Neural cell (in vitro differentiated cells): ENCODE data around the gene RPL29. TPM values are rescaled to one million over a fixed set of nuclear protein-coding genes. Genes with fewer than 3 reads are reported as not detected.

Experiments
- H2AFZ ChIP-seq: fragments of 200-600, 300-800 bp; sonication (generic), shearing (Covaris generic); 2 replicates; pipeline ENCODE4 v1.6.0; 2014; ENCODE audit warnings: low read depth, mild to moderate bottlenecking, antibody characterized with exemption, low read length, moderate library complexity
- H3F3A ChIP-seq: fragments of 200-600 bp; shearing (Covaris generic); 2 replicates; pipeline ENCODE4 v1.6.1; 2016; ENCODE audit warnings: mild to moderate bottlenecking, moderate library complexity, mixed read lengths, antibody characterized with exemption, low read length; ENCODE audit not compliant: insufficient read depth, poor library complexity, severe bottlenecking
- H3K27ac ChIP-seq: fragments of 200-600, 300-800 bp; sonication (generic), shearing (Covaris generic); 2 replicates; pipeline ENCODE4 v1.5.1; 2014; ENCODE audit warnings: mild to moderate bottlenecking, low read length, moderate library complexity
- H3K27me3 ChIP-seq: fragments of 300-800, 200-600 bp; sonication (generic), shearing (Covaris generic); 2 replicates; pipeline ENCODE4 v1.6.0; 2014; ENCODE audit warnings: mild to moderate bottlenecking, low read depth, low read length, moderate library complexity; ENCODE audit not compliant: insufficient read depth
- H3K36me3 ChIP-seq: fragments of 300-800, 200-600 bp; sonication (generic), shearing (Covaris generic); 2 replicates; pipeline ENCODE4 v1.5.1; 2014; ENCODE audit warnings: mild to moderate bottlenecking, antibody characterized with exemption, low read length, moderate library complexity; ENCODE audit not compliant: insufficient read depth
- H3K4me2 ChIP-seq: fragments of 300-800, 200-600 bp; sonication (generic), shearing (Covaris generic); 2 replicates; pipeline ENCODE4 v1.6.0; 2014; ENCODE audit warnings: mild to moderate bottlenecking, low read length
- H3K4me3 ChIP-seq: fragments of 300-800, 200-600 bp; sonication (generic), shearing (Covaris generic); 2 replicates; pipeline ENCODE4 v1.5.1; 2014; ENCODE audit warnings: mild to moderate bottlenecking, low read length, moderate library complexity
- H3K79me2 ChIP-seq: fragments of 200-600 bp; shearing (Covaris generic); replicated peaks from 2 replicates; pipeline ENCODE4 v1.6.0; 2014; ENCODE audit warnings: mild to moderate bottlenecking, low read length, moderate library complexity; ENCODE audit not compliant: insufficient read depth
- H3K9ac ChIP-seq: fragments of 300-800, 200-600 bp; sonication (generic), shearing (Covaris generic); 2 replicates; pipeline ENCODE4 v1.6.1; 2016; ENCODE audit warnings: mild to moderate bottlenecking, low read length, mixed read lengths
- H3K9me2 ChIP-seq: fragments of 200-600 bp; shearing (Covaris generic); 2 replicates; pipeline ENCODE4 v1.6.1; 2016; ENCODE audit warnings: mild to moderate bottlenecking, low read length, mixed read lengths; ENCODE audit not compliant: insufficient read depth
- H3K9me3 ChIP-seq: fragments of 200-600, 300-800 bp; sonication (generic), shearing (Covaris generic); 2 replicates; pipeline ENCODE4 v1.6.1; 2016; ENCODE audit warnings: mild to moderate bottlenecking, mixed run types, low read length, moderate library complexity, mixed read lengths
- H4K20me1 ChIP-seq: fragments of 200-600 bp; shearing (Covaris generic); 2 replicates; pipeline ENCODE4 v1.6.1; 2016; ENCODE audit warnings: mild to moderate bottlenecking, mixed run types; ENCODE audit not compliant: insufficient read depth
- CTCF ChIP-seq: fragments of 450-650 bp; IDR thresholded peaks from 2 replicates; pipeline ENCODE4 v1.5.1; 2014; ENCODE audit warnings: antibody characterized with exemption, mild to moderate bottlenecking, moderate library complexity; ENCODE audit not compliant: poor library complexity, severe bottlenecking
- EP300 ChIP-seq: fragments of 450-650 bp; conservative IDR thresholded peaks from 2 replicates; pipeline ENCODE4 v1.6.1; 2014; ENCODE audit warnings: antibody characterized with exemption, mild to moderate bottlenecking, moderate library complexity; ENCODE audit not compliant: poor library complexity, severe bottlenecking
- EZH2 ChIP-seq: fragments of 200-600, 300-800 bp; shearing (Covaris generic), sonication (generic); IDR thresholded peaks from 2 replicates; pipeline ENCODE4 v1.6.1; 2014; ENCODE audit warnings: antibody characterized with exemption, low read length, borderline replicate concordance, mild to moderate bottlenecking; ENCODE audit not compliant: insufficient read depth, poor library complexity, severe bottlenecking
- MXI1 ChIP-seq: fragments of 450-650 bp; conservative IDR thresholded peaks from 2 replicates; pipeline ENCODE4 v1.6.1; 2014; ENCODE audit warnings: antibody characterized with exemption, mild to moderate bottlenecking; ENCODE audit not compliant: poor library complexity, severe bottlenecking
- POLR2AphosphoS5 ChIP-seq: IDR thresholded peaks from 2 replicates; pipeline ENCODE4 v1.6.1; 2012
- RAD21 ChIP-seq: fragments of 450-650 bp; conservative IDR thresholded peaks from 2 replicates; pipeline ENCODE4 v1.6.1; 2014; ENCODE audit warnings: antibody characterized with exemption, mild to moderate bottlenecking, moderate library complexity
- SMC3 ChIP-seq: fragments of 450-650 bp; conservative IDR thresholded peaks from 2 replicates; pipeline ENCODE4 v1.6.1; 2014; ENCODE audit warnings: antibody characterized with exemption, mild to moderate bottlenecking, moderate library complexity; ENCODE audit not compliant: poor library complexity
- TAF1 ChIP-seq: IDR thresholded peaks from 2 replicates; pipeline ENCODE4 v1.6.1; 2012; ENCODE audit warnings: low read depth
- polyA plus RNA-seq: library from polyadenylated mRNA; depleted of rRNA; stranded (reverse); fragments of >200 nt; gene quantifications from 2 replicates; pipeline ENCODE4 v1.2.3, GENCODE V29; 2014
- TF ChIP-seq, protein P1 (sequence below): IDR thresholded peaks from 2 replicates; pipeline ENCODE4 v1.6.1; 2012; ENCODE audit warnings: borderline replicate concordance

The RPL29 gene
- polyA plus RNA-seq, 1 donor from 2014 or later, result 846 TPM

- no peak overlapping the region for H2AFZ ChIP-seq
- H3K27me3 ChIP-seq, result peaks cover 14% of the 10 kb centered on the region
- H3K9ac ChIP-seq, result no peak overlapping the region
- no peaks in the 10 kb centered on the region for H3K36me3 ChIP-seq
- H3K4me2 ChIP-seq, result no peak overlapping the region
- no peaks in the 10 kb centered on the region for H3F3A ChIP-seq
- no peak overlapping the region for H3K27ac ChIP-seq
- H4K20me1 ChIP-seq, result no peaks in the 10 kb centered on the region
- H3K79me2 ChIP-seq, result no peaks in the 10 kb centered on the region
- no peaks in the 10 kb centered on the region for H3K9me2 ChIP-seq
- H3K4me3 ChIP-seq, result no peak overlapping the region
- TF ChIP-seq CTCF, result no peak
- TF ChIP-seq EZH2, result no peak
- TF ChIP-seq, protein P1, sequence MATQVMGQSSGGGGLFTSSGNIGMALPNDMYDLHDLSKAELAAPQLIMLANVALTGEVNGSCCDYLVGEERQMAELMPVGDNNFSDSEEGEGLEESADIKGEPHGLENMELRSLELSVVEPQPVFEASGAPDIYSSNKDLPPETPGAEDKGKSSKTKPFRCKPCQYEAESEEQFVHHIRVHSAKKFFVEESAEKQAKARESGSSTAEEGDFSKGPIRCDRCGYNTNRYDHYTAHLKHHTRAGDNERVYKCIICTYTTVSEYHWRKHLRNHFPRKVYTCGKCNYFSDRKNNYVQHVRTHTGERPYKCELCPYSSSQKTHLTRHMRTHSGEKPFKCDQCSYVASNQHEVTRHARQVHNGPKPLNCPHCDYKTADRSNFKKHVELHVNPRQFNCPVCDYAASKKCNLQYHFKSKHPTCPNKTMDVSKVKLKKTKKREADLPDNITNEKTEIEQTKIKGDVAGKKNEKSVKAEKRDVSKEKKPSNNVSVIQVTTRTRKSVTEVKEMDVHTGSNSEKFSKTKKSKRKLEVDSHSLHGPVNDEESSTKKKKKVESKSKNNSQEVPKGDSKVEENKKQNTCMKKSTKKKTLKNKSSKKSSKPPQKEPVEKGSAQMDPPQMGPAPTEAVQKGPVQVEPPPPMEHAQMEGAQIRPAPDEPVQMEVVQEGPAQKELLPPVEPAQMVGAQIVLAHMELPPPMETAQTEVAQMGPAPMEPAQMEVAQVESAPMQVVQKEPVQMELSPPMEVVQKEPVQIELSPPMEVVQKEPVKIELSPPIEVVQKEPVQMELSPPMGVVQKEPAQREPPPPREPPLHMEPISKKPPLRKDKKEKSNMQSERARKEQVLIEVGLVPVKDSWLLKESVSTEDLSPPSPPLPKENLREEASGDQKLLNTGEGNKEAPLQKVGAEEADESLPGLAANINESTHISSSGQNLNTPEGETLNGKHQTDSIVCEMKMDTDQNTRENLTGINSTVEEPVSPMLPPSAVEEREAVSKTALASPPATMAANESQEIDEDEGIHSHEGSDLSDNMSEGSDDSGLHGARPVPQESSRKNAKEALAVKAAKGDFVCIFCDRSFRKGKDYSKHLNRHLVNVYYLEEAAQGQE, result no peak
- no peak for TF ChIP-seq TAF1
- TF ChIP-seq POLR2AphosphoS5, result no peak
- TF ChIP-seq EP300, result no peak
- no peak for TF ChIP-seq MXI1
- TF ChIP-seq SMC3, result no peak
- no peak for TF ChIP-seq RAD21
- no peaks in the 10 kb centered on the region for H3K9me3 ChIP-seq
These were observed 36.8 kb downstream of the RPL29 start for GRCh38 chr3:51958603-51959521.

DNA sequence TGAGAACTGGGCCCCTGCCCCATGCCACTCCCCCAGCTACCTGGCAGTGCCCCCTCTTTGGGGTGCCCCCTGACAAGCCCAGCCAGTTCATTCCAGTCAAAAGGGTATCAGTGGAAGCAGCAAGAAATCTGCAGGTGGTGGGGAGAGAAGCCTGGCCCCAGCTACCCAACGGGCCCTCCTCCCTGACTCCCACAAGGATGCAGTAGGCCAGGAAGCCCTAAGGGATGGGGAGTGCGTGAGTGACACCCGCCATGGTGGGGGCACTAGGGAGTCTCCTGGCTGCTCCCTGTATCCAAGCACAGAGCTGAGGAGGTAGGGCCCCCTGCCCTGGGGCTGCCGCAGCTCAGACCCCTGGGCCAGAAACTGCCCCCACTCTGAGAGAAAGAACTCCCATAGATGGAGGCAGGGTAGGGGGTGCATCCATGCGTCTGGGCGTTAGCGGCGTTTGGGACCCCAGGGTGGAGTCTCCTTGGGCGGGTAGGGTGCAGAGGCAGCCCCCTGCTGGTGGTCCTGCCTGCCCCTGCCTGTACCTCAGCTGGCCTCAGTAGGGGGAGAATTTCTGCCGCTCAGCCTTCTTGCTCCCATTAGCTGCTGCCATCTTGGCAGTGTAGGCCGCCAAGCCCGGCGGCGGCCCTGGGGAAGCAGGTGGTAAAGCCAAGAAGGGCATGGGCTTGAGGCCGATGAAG lies 38.0 kb downstream of the RPL29 start:
- Histone ChIP-seq H3K9ac (no peak overlapping the region), H3K4me3 (no peak overlapping the region), H3F3A (no peaks in the 10 kb centered on the region), H3K79me2 (no peaks in the 10 kb centered on the region), H3K9me2 (no peaks in the 10 kb centered on the region), H3K9me3 (no peaks in the 10 kb centered on the region), H3K27ac (no peak overlapping the region), H2AFZ (no peak overlapping the region), H3K27me3 (peaks cover 14% of the 10 kb centered on the region), H4K20me1 (no peaks in the 10 kb centered on the region), H3K4me2 (no peak overlapping the region), H3K36me3 (no peaks in the 10 kb centered on the region)
- TF ChIP-seq POLR2AphosphoS5 (no peak), RAD21 (no peak), CTCF (no peak), SMC3 (no peak), MXI1 (no peak), EP300 (no peak), EZH2 (no peak), TAF1 (no peak)
- TF ChIP-seq, protein P1, result no peak
